Fibroblast of lung (primary cell): Measurements from ENCODE around the gene TMEM138.

Experiments used
- CTCF ChIP-seq, 2 donors: IDR thresholded peaks in 1 of 2; conservative IDR thresholded peaks in 1 of 2; 1 replicate in 1 of 2; 2 replicates in 1 of 2; pipeline ENCODE4 v1.5.1; 2011 to 2012; ENCODE audit warnings: low read length in 2 of 2, control low read depth in 1 of 2, inconsistent platforms in 1 of 2, low read depth in 1 of 2, mild to moderate bottlenecking in 1 of 2
- EZH2 ChIP-seq: IDR thresholded peaks from 2 replicates; pipeline ENCODE4 v1.5.1; 2012; ENCODE audit warnings: low read length, control low read depth, mild to moderate bottlenecking; ENCODE audit errors: missing control alignments

GRCh38 chr11:61345170-61345610 is 17.0 kb upstream of the TMEM138 start:
- TF ChIP-seq EZH2 (no peak), CTCF (conservative IDR thresholded peaks at IDR 0.05 in 1 of 2, IDR thresholded peaks at IDR 0.05 in 1 of 2; ENCODE audit: low read depth in 1 of 2, low read length in 2 of 2) (no peak)
